ENCODE measurements around the gene HPCAL1. TPM values are rescaled to one million over a fixed set of nuclear protein-coding genes. Genes with fewer than 3 reads are reported as not detected.

Gene HPCAL1
- total and polyA plus RNA-seq, 2 of the 8 experiments (the other 6 are each of a cell fraction or from before 2014, with no cell fraction given), result 5.8 to 8.6 TPM

DNA sequence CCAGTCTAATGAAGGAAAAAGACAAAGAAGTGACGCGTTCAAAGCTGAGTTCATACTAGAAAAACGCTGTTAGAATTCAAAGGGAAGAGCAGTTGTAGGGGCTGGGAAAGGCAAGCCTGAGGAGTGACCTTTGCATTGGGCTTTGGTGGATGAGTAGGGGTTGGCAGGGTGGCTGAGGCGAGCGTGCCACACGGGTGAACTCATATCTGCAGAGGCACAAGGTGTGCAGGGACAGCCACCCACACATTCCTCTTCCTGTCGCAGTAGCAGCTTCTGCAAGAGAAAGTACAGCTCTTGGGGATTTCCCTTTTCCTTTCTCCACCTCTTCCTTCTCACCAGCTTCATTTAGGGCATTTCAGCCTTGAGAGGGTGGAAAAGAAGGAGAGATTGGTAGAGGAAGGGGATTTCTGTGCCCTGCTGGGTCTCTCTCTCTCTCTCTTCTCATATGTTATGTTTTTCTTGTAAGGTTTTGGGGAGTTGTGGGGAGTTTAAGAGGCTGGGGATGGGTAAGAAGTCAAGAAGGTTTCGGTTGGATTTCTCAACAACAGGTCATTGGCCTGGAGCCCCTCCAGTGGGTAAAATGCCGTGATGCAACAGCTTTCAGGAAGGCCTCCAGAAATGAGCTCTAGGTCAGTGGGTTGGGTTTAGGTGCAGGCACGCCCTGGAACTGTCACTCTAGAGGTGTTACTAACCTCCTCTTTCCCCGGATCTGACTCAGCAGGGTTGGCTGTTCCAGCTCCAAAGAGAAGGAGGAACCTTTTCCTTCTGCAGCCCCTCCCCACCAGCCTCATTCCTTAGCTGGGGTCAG lies 105.3 kb downstream of the HPCAL1 start:
- H3K56ac ChIP-seq (replicated peaks; ENCODE audit: insufficient read length, low read depth, low read length), result no peak overlapping the region

More for the DNA sequence above, 105.3 kb downstream of the HPCAL1 start:
- no peak overlapping the region for H2BK120ac ChIP-seq (replicated peaks; ENCODE audit: low read depth, low read length)
- H2AK5ac ChIP-seq (ENCODE audit: low read depth, low read length), result no peak overlapping the region
- no peaks in the 10 kb centered on the region for H3K23me2 ChIP-seq (ENCODE audit: low read depth, low read length)
- H4K8ac ChIP-seq (ENCODE audit: extremely low read depth, insufficient read depth, low read length), result no peak overlapping the region; the same call in 1 of the 2 replicates
- H3K27me3 ChIP-seq (replicated peaks in 1 of 4; ENCODE audit: control insufficient read depth in 3 of 4, extremely low read depth in 1 of 4, insufficient read depth in 3 of 4, low read length in 3 of 4), result no peaks in the 10 kb centered on the region; a peak in 1 of 7 replicates
- H3K36me3 ChIP-seq (ENCODE audit: control insufficient read depth in 2 of 4, insufficient read depth in 4 of 4, low read length in 3 of 4), result no peaks in the 10 kb centered on the region; a peak in 1 of 8 replicates
- no peak overlapping the region for H3K27ac ChIP-seq (ENCODE audit: low read depth, low read length)
- TF ChIP-seq JUN (IDR thresholded peaks at IDR 0.05; ENCODE audit: low read depth, low read length) (no peak), MAFK (IDR thresholded peaks at IDR 0.05; ENCODE audit: low read depth, low read length) (no peak), POU5F1 (IDR thresholded peaks at IDR 0.05; ENCODE audit: low read depth, low read length) (no peak), CEBPB (IDR thresholded peaks at IDR 0.05; ENCODE audit: low read depth, low read length) (no peak), SAP30 (IDR thresholded peaks at IDR 0.05; ENCODE audit: insufficient read depth, insufficient replicate concordance, low read length) (no peak), CTBP2 (IDR thresholded peaks at IDR 0.05; ENCODE audit: borderline replicate concordance, insufficient read depth, insufficient read length, low read length) (no peak)
- H4K20me1 ChIP-seq (replicated peaks in 1 of 2; ENCODE audit: control insufficient read depth in 1 of 2, insufficient read depth in 2 of 2, low read length in 2 of 2), result no peaks in the 10 kb centered on the region
- no peak overlapping the region for H3K23ac ChIP-seq (ENCODE audit: insufficient read length)
- no peak overlapping the region for H3K4me2 ChIP-seq (ENCODE audit: insufficient read depth in 1 of 2, low read depth in 2 of 2, low read length in 2 of 2)
- no peak overlapping the region for H3K4me3 ChIP-seq (ENCODE audit: extremely low read depth in 1 of 4, insufficient read depth in 2 of 4, low read depth in 3 of 4, low read length in 4 of 4)
- H3K14ac ChIP-seq (ENCODE audit: insufficient read length), result no peak overlapping the region
- H2BK15ac ChIP-seq (ENCODE audit: low read length), result no peak overlapping the region
- no peak overlapping the region for H4K91ac ChIP-seq (replicated peaks; ENCODE audit: insufficient read length, low read length)
- no peak overlapping the region for H2AFZ ChIP-seq (ENCODE audit: low read length)
- H3K4ac ChIP-seq (replicated peaks; ENCODE audit: insufficient read length, low read depth, low read length), result no peak overlapping the region
- no peaks in the 10 kb centered on the region for H3K79me2 ChIP-seq (ENCODE audit: control insufficient read depth in 1 of 2, insufficient read depth in 2 of 2, low read length in 2 of 2)
- 0 out of 4 replicates have a peak, but pooled peaks cover 0 to 2% of the 10 kb centered on the region in 2 experiments for H3K9me3 ChIP-seq (ENCODE audit: insufficient read depth in 2 of 2, low read depth in 1 of 2, low read length in 1 of 2)
- no peak overlapping the region for H2BK20ac ChIP-seq (ENCODE audit: low read length)
- ChIA-PET POLR2A (ENCODE audit: partially characterized antibody) (interaction anchor here (0.9 to 1.8 kb wide), 5 partner anchors 24 to 267 kb away, joined by 3 to 6 read pairs (median 5); partner anchors contain the start of genes HPCAL1 and ODC1), CTCF (ENCODE audit: partially characterized antibody) (interaction anchor here (0.8 to 5.5 kb wide), 51 partner anchors 10 to 336 kb away, joined by 3 to 48 read pairs (median 9); no protein-coding TSS in a partner anchor)
- FAIRE-seq, result no peak
- H4K5ac ChIP-seq (ENCODE audit: insufficient read length, low read depth, low read length), result no peak overlapping the region
- H2BK5ac ChIP-seq (ENCODE audit: low read depth, low read length), result no peak overlapping the region
- no peak overlapping the region for H3K9ac ChIP-seq (replicated peaks in 1 of 4; ENCODE audit: extremely low read depth in 1 of 4, low read depth in 3 of 4, low read length in 3 of 4)
- no peak for DNase-seq (ENCODE audit: low read depth in 1 of 2, low spot score in 2 of 2)
- H3K4me1 ChIP-seq (replicated peaks in 1 of 4; ENCODE audit: control insufficient read depth in 3 of 4, insufficient read depth in 4 of 4, low read length in 3 of 4), result peaks cover 0 to 3% (median 2%) of the 10 kb centered on the region in 4 experiments; a peak in 2 of 7 replicates
- H3K79me1 ChIP-seq (ENCODE audit: low read depth, low read length), result no peaks in the 10 kb centered on the region
- peak overlapping the region; percentile 27; the same call in 1 of the 2 replicates for H3K18ac ChIP-seq (ENCODE audit: extremely low read depth, low read length)
- no peak overlapping the region for H2BK12ac ChIP-seq (ENCODE audit: low read depth, low read length)
- WGBS, 2 experiments (ENCODE audit: extremely low coverage in 1 of 2, insufficient coverage in 1 of 2, insufficient read length in 1 of 2, insufficient replicate concordance in 2 of 2, low coverage in 1 of 2, low lambda C conversion rate in 2 of 2, missing lambda C conversion rate in 1 of 2), result 82% methylated on average over 11 of the region's 11 CpGs; no CpG with 5 or more reads in 1 of the 2 experiments
